SK-N-SH (cell line): ENCODE data around the gene LHPP. TPM values are rescaled to one million over a fixed set of nuclear protein-coding genes. Genes with fewer than 3 reads are reported as not detected.

Experiments
- CTCF ChIA-PET: fragments of 300-600, 350-600 bp; formaldehyde crosslinking; extraction: SDS; loops from one replicate; lab custom pipeline; 2021; lab: Yijun Ruan, JAX
- POLR2A ChIA-PET: fragments of 350-600 bp; sonication (Branson Sonifier 250); formaldehyde crosslinking; extraction: SDS; loops from one replicate; lab custom pipeline; 2020; ENCODE audit warnings: antibody characterized with exemption, inconsistent platforms; lab: Yijun Ruan, JAX
- DNase-seq: peaks from one replicate; pipeline ENCODE4 v3.0.0; 2012
- H2AFZ ChIP-seq: fragments of 200-600 bp; sonication (generic); 2 replicates; pipeline ENCODE4 v1.8.1; 2016; ENCODE audit warnings: antibody characterized with exemption, mild to moderate bottlenecking, low read depth
- H3F3A ChIP-seq: fragments of 200-600 bp; sonication (generic); replicated peaks from 2 replicates; pipeline ENCODE3; 2016; ENCODE audit warnings: antibody characterized with exemption, mild to moderate bottlenecking; ENCODE audit not compliant: insufficient read depth
- H3K27ac ChIP-seq, 2 experiments: fragments of 200-500 bp in 1 of 2; fragments of 200-600 bp in 1 of 2; sonication (Bioruptor generic) in 1 of 2; sonication (generic), shearing (Covaris generic) in 1 of 2; 2 replicates each; pipeline versions ENCODE4 v1.5.1 to v1.6.1; 2014 to 2016; ENCODE audit warnings: low read depth in 2 of 2, inconsistent platforms in 1 of 2, low read length in 1 of 2, mild to moderate bottlenecking in 1 of 2, mixed read lengths in 1 of 2
- H3K27me3 ChIP-seq: fragments of 200-600 bp; sonication (generic), shearing (Covaris generic); 2 replicates; pipeline ENCODE4 v1.6.1; 2016; ENCODE audit warnings: mixed run types; ENCODE audit not compliant: insufficient read depth
- H3K36me3 ChIP-seq, 2 experiments: fragments of 200-500 bp in 1 of 2; fragments of 200-600 bp in 1 of 2; sonication (Bioruptor generic) in 1 of 2; sonication (generic) in 1 of 2; replicated peaks in 1 of 2; 2 replicates each; pipeline versions ENCODE3 to v1.5.1; 2014 to 2016; ENCODE audit warnings: low read length in 1 of 2, mild to moderate bottlenecking in 1 of 2; ENCODE audit not compliant: insufficient read depth in 2 of 2, control insufficient read depth in 1 of 2
- H3K4me1 ChIP-seq, 2 experiments: fragments of 200-500 bp in 1 of 2; fragments of 200-600 bp in 1 of 2; sonication (Bioruptor generic) in 1 of 2; sonication (generic), shearing (Covaris generic) in 1 of 2; 2 replicates each; pipeline versions ENCODE4 v1.5.1 to v1.6.1; 2014 to 2016; ENCODE audit warnings: low read depth in 1 of 2, low read length in 1 of 2, mixed run types in 1 of 2; ENCODE audit not compliant: insufficient read depth in 2 of 2, control insufficient read depth in 1 of 2
- H3K4me2 ChIP-seq: fragments of 200-600 bp; sonication (generic), shearing (Covaris generic); 2 replicates; pipeline ENCODE4 v1.6.1; 2017; ENCODE audit warnings: mixed run types
- H3K4me3 ChIP-seq, 2 experiments: fragments of 200-500 bp in 1 of 2; fragments of 200-600 bp in 1 of 2; sonication (Bioruptor generic) in 1 of 2; sonication (generic), shearing (Covaris generic) in 1 of 2; 2 replicates each; pipeline versions ENCODE4 v1.5.1 to v1.8.1; 2014 to 2016; ENCODE audit warnings: low read depth in 2 of 2, inconsistent platforms in 1 of 2, low read length in 1 of 2, mild to moderate bottlenecking in 1 of 2, mixed read lengths in 1 of 2, moderate library complexity in 1 of 2
- H3K79me2 ChIP-seq: fragments of 200-600 bp; sonication (generic); 2 replicates; pipeline ENCODE4 v1.8.1; 2017; ENCODE audit warnings: mild to moderate bottlenecking; ENCODE audit not compliant: insufficient read depth
- H3K9ac ChIP-seq: fragments of 200-600 bp; sonication (generic); 2 replicates; pipeline ENCODE4 v1.6.1; 2017; ENCODE audit warnings: mixed run types
- H3K9me2 ChIP-seq: fragments of 200-600 bp; sonication (generic); 2 replicates; pipeline ENCODE4 v1.6.1; 2017; ENCODE audit warnings: mixed run types
- H3K9me3 ChIP-seq: fragments of 200-600 bp; sonication (generic); 2 replicates; pipeline ENCODE4 v1.6.1; 2017; ENCODE audit warnings: mixed run types, mild to moderate bottlenecking, moderate library complexity
- H4K20me1 ChIP-seq: fragments of 200-600 bp; sonication (generic); 2 replicates; pipeline ENCODE4 v1.6.1; 2017; ENCODE audit warnings: mild to moderate bottlenecking, mixed run types; ENCODE audit not compliant: insufficient read depth
- CHD2 ChIP-seq: fragments of 150-350 bp; IDR thresholded peaks from 2 replicates; pipeline ENCODE4 v1.6.1; 2018; ENCODE audit warnings: low read length; ENCODE audit not compliant: partially characterized antibody
- EP300 ChIP-seq, 2 experiments: IDR thresholded peaks; 2 replicates each; pipeline versions ENCODE4 v1.4.0 to v1.6.1; 2012; ENCODE audit warnings: borderline replicate concordance in 1 of 2, low read depth in 1 of 2, low read length in 1 of 2
- EZH2phosphoT487 ChIP-seq: fragments of 200-600 bp; sonication (generic); IDR thresholded peaks from 2 replicates; pipeline ENCODE4 v1.6.1; 2017; ENCODE audit warnings: low read depth, mixed run types, mild to moderate bottlenecking, antibody characterized with exemption, moderate library complexity, borderline replicate concordance
- FOXM1 ChIP-seq: IDR thresholded peaks from 2 replicates; pipeline ENCODE4 v1.4.0; 2012; ENCODE audit warnings: low read depth, mild to moderate bottlenecking
- GABPA ChIP-seq: IDR thresholded peaks from 2 replicates; pipeline ENCODE4 v1.4.0; 2012; ENCODE audit warnings: low read depth, mild to moderate bottlenecking
- GATA2 ChIP-seq: sonication (generic); formaldehyde crosslinking; IDR thresholded peaks from 2 replicates; pipeline ENCODE4 v1.5.0; 2020; ENCODE audit warnings: mild to moderate bottlenecking, missing genetic modification reagents
- MXI1 ChIP-seq: IDR thresholded peaks from 2 replicates; pipeline ENCODE4 v1.6.1; 2012; ENCODE audit warnings: mild to moderate bottlenecking, low read depth, low read length, improper control_type of control experiment
- NFIC ChIP-seq: IDR thresholded peaks from 2 replicates; pipeline ENCODE4 v1.4.0; 2012; ENCODE audit warnings: borderline replicate concordance
- NRF1 ChIP-seq: IDR thresholded peaks from 2 replicates; pipeline ENCODE4 v1.6.1; 2012; ENCODE audit warnings: low read depth, mild to moderate bottlenecking, low read length
- RCOR1 ChIP-seq: fragments of 150-350 bp; IDR thresholded peaks from 2 replicates; pipeline ENCODE4 v1.6.1; 2017; ENCODE audit warnings: antibody characterized with exemption, low read length
- RFX5 ChIP-seq: IDR thresholded peaks from 2 replicates; pipeline ENCODE4 v1.6.1; 2012; ENCODE audit warnings: mild to moderate bottlenecking, improper control_type of control experiment, low read length
- RXRA ChIP-seq: IDR thresholded peaks from 2 replicates; pipeline ENCODE4 v1.4.0; 2012; ENCODE audit warnings: low read depth, mild to moderate bottlenecking, borderline replicate concordance
- SMC3 ChIP-seq: IDR thresholded peaks from 2 replicates; pipeline ENCODE4 v1.6.1; 2012; ENCODE audit warnings: low read depth, low read length, improper control_type of control experiment
- TAF1 ChIP-seq: IDR thresholded peaks from 2 replicates; pipeline ENCODE4 v1.6.1; 2012; ENCODE audit warnings: low read depth, mild to moderate bottlenecking, low read length, moderate library complexity, borderline replicate concordance
- TCF12 ChIP-seq: IDR thresholded peaks from 2 replicates; pipeline ENCODE4 v1.4.0; 2012
- YY1 ChIP-seq: IDR thresholded peaks from 2 replicates; pipeline ENCODE4 v1.4.0; 2012; ENCODE audit warnings: low read depth, mild to moderate bottlenecking
- WGBS: methylation state at CpG from one replicate; pipeline ENCODE4 v1.1.6; 2017; ENCODE audit warnings: low lambda C conversion rate; 5-methylcytosine and 5-hydroxymethylcytosine counted together
- polyA plus RNA-seq, 3 experiments: library from polyadenylated mRNA; depleted of rRNA; stranded (reverse); fragments of >200 nt; gene quantifications; 2 replicates each; pipeline ENCODE4 v1.2.3, GENCODE V29; 2012
- TF ChIP-seq, protein P1 (sequence below): IDR thresholded peaks from 2 replicates; pipeline ENCODE4; 2012
- TF ChIP-seq, protein P2 (sequence below): IDR thresholded peaks from 2 replicates; pipeline ENCODE4 v1.4.0; 2012; ENCODE audit warnings: low read depth
- TF ChIP-seq, protein P3 (sequence below): IDR thresholded peaks from 2 replicates; pipeline ENCODE4 v1.4.0; 2012; ENCODE audit warnings: low read depth, borderline replicate concordance
- TF ChIP-seq, protein P4 (sequence below): IDR thresholded peaks from 2 replicates; pipeline ENCODE4 v1.6.1; 2012; ENCODE audit warnings: mild to moderate bottlenecking, low read depth, low read length, moderate library complexity
- TF ChIP-seq, protein P5 (sequence below): IDR thresholded peaks from 2 replicates; pipeline ENCODE4 v1.4.0; 2012; ENCODE audit warnings: low read depth, borderline replicate concordance

Gene LHPP
- polyA plus RNA-seq, 1 of the 3 experiments (the other 2 are of a cell fraction), result 29.8 TPM

DNA sequence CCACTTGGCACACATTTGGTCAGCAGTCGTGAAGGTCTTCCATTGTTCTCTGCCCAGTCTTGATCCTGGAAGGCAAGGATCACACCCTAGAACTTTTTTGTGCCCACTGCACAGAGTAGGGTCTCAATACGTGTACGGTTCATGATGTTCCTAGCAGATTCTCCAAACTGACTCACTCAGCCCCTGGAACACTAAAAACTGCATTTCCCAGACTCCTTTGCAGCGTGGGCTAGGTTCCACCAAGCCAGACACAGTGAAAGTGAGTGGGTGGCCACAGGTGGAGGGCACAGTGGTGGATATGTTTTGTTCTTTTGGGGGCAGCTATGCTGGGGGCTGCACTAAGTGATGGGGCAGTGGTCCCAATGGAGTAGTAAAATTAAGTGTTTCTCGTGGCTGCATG, 1.5 kb upstream of the LHPP start:
- Histone ChIP-seq H3K9me3 (no peaks in the 10 kb centered on the region), H3K27ac (no peak overlapping the region), H3K4me2 (no peak overlapping the region), H3K9me2 (no peaks in the 10 kb centered on the region), H3K79me2 (peaks cover 4% of the 10 kb centered on the region; the same call in 1 of the 2 replicates), H3K36me3 (no peaks in the 10 kb centered on the region), H3K4me3 (no peak overlapping the region), H3F3A (no peaks in the 10 kb centered on the region), H3K27me3 (peaks cover 2% of the 10 kb centered on the region; the same call in 1 of the 2 replicates), H3K9ac (no peak overlapping the region)
- ChIA-PET CTCF (no interaction called here), POLR2A (interaction anchor here (0.9 kb wide), 1 partner anchor 10 kb away, joined by 3 read pairs; the partner anchor contains the start of gene NKX1-2)
- DNase-seq, result no peak
- TF ChIP-seq, protein P1, sequence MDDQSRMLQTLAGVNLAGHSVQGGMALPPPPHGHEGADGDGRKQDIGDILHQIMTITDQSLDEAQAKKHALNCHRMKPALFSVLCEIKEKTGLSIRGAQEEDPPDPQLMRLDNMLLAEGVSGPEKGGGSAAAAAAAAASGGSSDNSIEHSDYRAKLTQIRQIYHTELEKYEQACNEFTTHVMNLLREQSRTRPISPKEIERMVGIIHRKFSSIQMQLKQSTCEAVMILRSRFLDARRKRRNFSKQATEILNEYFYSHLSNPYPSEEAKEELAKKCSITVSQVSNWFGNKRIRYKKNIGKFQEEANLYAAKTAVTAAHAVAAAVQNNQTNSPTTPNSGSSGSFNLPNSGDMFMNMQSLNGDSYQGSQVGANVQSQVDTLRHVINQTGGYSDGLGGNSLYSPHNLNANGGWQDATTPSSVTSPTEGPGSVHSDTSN, result no peak
- TF ChIP-seq, protein P2, sequence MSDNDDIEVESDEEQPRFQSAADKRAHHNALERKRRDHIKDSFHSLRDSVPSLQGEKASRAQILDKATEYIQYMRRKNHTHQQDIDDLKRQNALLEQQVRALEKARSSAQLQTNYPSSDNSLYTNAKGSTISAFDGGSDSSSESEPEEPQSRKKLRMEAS, result no peak
- TF ChIP-seq YY1, result no peak
- no peak for TF ChIP-seq CHD2
- TF ChIP-seq, all 33 proteins: peak for 0
- Histone ChIP-seq H2AFZ (no peak overlapping the region), H3K4me1 (no peaks in the 10 kb centered on the region; a peak in 1 of 4 replicates), H4K20me1 (no peaks in the 10 kb centered on the region)
- 76% methylated on average over 4 of the region's 5 CpGs for WGBS

DNA sequence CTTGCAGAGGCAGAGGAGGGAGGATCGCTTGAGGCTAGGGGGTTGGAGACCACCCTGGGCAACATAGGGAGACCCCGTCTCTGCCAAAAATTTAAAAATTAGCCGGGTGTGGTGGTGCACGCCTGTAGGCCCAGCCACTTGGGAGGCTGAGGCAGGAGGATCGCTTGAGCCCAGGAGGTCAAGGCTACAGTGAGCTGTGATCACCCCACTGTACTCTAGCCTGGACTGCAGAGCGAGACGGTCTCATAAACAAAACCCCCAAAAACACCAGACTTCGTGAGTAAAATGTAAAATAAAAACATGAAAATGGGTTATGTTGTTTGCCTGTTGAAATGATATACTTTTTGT, 699 bp downstream of the LHPP start:
- 87% methylated on average over 6 of the region's 8 CpGs for WGBS
- TF ChIP-seq RFX5 (no peak), NFIC (no peak), SMC3 (no peak), TAF1 (no peak), TCF12 (no peak), MXI1 (no peak), GATA2 (CRISPR knock-in tag) (no peak), EP300 (IDR thresholded peaks at IDR 0.05; ENCODE audit: borderline replicate concordance in 1 of 2, low read depth in 1 of 2, low read length in 1 of 2) (no peak), GABPA (no peak), NRF1 (no peak), EZH2phosphoT487 (no peak), RCOR1 (no peak), FOXM1 (no peak), YY1 (no peak), RXRA (no peak)
- TF ChIP-seq, protein P3, sequence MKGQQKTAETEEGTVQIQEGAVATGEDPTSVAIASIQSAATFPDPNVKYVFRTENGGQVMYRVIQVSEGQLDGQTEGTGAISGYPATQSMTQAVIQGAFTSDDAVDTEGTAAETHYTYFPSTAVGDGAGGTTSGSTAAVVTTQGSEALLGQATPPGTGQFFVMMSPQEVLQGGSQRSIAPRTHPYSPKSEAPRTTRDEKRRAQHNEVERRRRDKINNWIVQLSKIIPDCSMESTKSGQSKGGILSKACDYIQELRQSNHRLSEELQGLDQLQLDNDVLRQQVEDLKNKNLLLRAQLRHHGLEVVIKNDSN, result no peak
- TF ChIP-seq, protein P4, sequence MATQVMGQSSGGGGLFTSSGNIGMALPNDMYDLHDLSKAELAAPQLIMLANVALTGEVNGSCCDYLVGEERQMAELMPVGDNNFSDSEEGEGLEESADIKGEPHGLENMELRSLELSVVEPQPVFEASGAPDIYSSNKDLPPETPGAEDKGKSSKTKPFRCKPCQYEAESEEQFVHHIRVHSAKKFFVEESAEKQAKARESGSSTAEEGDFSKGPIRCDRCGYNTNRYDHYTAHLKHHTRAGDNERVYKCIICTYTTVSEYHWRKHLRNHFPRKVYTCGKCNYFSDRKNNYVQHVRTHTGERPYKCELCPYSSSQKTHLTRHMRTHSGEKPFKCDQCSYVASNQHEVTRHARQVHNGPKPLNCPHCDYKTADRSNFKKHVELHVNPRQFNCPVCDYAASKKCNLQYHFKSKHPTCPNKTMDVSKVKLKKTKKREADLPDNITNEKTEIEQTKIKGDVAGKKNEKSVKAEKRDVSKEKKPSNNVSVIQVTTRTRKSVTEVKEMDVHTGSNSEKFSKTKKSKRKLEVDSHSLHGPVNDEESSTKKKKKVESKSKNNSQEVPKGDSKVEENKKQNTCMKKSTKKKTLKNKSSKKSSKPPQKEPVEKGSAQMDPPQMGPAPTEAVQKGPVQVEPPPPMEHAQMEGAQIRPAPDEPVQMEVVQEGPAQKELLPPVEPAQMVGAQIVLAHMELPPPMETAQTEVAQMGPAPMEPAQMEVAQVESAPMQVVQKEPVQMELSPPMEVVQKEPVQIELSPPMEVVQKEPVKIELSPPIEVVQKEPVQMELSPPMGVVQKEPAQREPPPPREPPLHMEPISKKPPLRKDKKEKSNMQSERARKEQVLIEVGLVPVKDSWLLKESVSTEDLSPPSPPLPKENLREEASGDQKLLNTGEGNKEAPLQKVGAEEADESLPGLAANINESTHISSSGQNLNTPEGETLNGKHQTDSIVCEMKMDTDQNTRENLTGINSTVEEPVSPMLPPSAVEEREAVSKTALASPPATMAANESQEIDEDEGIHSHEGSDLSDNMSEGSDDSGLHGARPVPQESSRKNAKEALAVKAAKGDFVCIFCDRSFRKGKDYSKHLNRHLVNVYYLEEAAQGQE, result no peak
- TF ChIP-seq, protein P5, sequence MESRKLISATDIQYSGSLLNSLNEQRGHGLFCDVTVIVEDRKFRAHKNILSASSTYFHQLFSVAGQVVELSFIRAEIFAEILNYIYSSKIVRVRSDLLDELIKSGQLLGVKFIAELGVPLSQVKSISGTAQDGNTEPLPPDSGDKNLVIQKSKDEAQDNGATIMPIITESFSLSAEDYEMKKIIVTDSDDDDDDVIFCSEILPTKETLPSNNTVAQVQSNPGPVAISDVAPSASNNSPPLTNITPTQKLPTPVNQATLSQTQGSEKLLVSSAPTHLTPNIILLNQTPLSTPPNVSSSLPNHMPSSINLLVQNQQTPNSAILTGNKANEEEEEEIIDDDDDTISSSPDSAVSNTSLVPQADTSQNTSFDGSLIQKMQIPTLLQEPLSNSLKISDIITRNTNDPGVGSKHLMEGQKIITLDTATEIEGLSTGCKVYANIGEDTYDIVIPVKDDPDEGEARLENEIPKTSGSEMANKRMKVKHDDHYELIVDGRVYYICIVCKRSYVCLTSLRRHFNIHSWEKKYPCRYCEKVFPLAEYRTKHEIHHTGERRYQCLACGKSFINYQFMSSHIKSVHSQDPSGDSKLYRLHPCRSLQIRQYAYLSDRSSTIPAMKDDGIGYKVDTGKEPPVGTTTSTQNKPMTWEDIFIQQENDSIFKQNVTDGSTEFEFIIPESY, result no peak

More for the DNA sequence above, 699 bp downstream of the LHPP start:
- H3K9ac ChIP-seq, result peak overlapping the region; percentile 76; the same call in 1 of the 2 replicates
- no peaks in the 10 kb centered on the region for H3F3A ChIP-seq
- H3K9me2 ChIP-seq, result no peaks in the 10 kb centered on the region
- no peaks in the 10 kb centered on the region for H3K27me3 ChIP-seq
- peak overlapping the region; percentile 71 for H3K4me2 ChIP-seq
- peak overlapping the region; percentile 63 to 81 for H3K4me3 ChIP-seq
- no peaks in the 10 kb centered on the region for H3K36me3 ChIP-seq
- peaks cover 4% of the 10 kb centered on the region; the same call in 1 of the 2 replicates for H3K79me2 ChIP-seq
- H3K4me1 ChIP-seq, result no peaks in the 10 kb centered on the region; a peak in 1 of 4 replicates
- no peak for DNase-seq
- H2AFZ ChIP-seq, result peak overlapping the region; percentile 92
- ChIA-PET CTCF (interaction anchor here (1.4 kb wide), 2 partner anchors 45 to 73 kb away, joined by 4 to 5 read pairs; no protein-coding TSS in a partner anchor), POLR2A (no interaction called here)
- no peaks in the 10 kb centered on the region for H4K20me1 ChIP-seq
- H3K27ac ChIP-seq, result peak overlapping the region in 1 of 2 experiments; percentile 3; a peak in 1 of 4 replicates
- no peaks in the 10 kb centered on the region for H3K9me3 ChIP-seq
